ENCODE results near the gene AGBL4.

- TF ChIP-seq GATA3 (IDR thresholded peaks at IDR 0.05; ENCODE audit: low read depth, low read length) (no peak), GATA2 (IDR thresholded peaks at IDR 0.05; ENCODE audit: low read depth, low read length) (no peak)
These were observed 1490.8 kb downstream of the AGBL4 start for GRCh38 chr1:48532976-48533375.

Measured in SH-SY5Y (cell line).